HepG2 (cell line): Measurements from ENCODE around the gene STYXL2. TPM values are rescaled to one million over a fixed set of nuclear protein-coding genes. Genes with fewer than 3 reads are reported as not detected.

Source experiments
- ATAC-seq: fragments of 200-7000 bp; cut with Tn5 transposase; 3 replicates; pipeline ENCODE4 v1.9.1; 2020; ENCODE audit warnings: mild to moderate bottlenecking, moderate library complexity
- BruUV-seq: library from RNA; stranded (reverse); fragments of 400-500 nt; replicated peaks from 2 replicates; lab custom pipeline; 2021; lab: Mats Ljungman, UMichigan
- CTCF ChIA-PET: fragments of 300-600 bp; formaldehyde crosslinking; extraction: SDS; loops from one replicate; lab custom pipeline; 2021; ENCODE audit warnings: low total read pairs, inconsistent platforms, low intra/inter-chr PET ratio; lab: Yijun Ruan, JAX
- POLR2A ChIA-PET: fragments of 350-600 bp; sonication (Branson Sonifier 250); formaldehyde crosslinking; loops from one replicate; lab custom pipeline; 2020; ENCODE audit warnings: antibody characterized with exemption, inconsistent platforms; lab: Yijun Ruan, JAX
- DNase-seq: peaks from one replicate; pipeline ENCODE4 v3.0.0-alpha.2; 2015; ENCODE audit warnings: low spot score
- FAIRE-seq: peaks from 3 replicates; lab custom pipeline; 2011; peaks lifted over from hg19 to GRCh38; lab: Jason Lieb, UNC
- H2AFZ ChIP-seq: one replicate; pipeline ENCODE4 v1.6.1; 2011; ENCODE audit warnings: low read length, inconsistent platforms
- H3K27ac ChIP-seq: fragments of 300-600 bp; 3 replicates; pipeline ENCODE4 v1.8.0; 2011; ENCODE audit warnings: mixed run types, mild to moderate bottlenecking, mixed read lengths, low read length, inconsistent platforms; ENCODE audit not compliant: insufficient read depth; ENCODE audit errors: extremely low read length
- H3K27me3 ChIP-seq, 2 experiments: fragments of 200-600 bp in 1 of 2; 2 replicates in 1 of 2; 3 replicates in 1 of 2; pipeline versions ENCODE4 v1.6.0 to v1.8.0; 2011; ENCODE audit warnings: low read length in 2 of 2, mild to moderate bottlenecking in 2 of 2, moderate library complexity in 2 of 2, inconsistent platforms in 1 of 2; ENCODE audit not compliant: insufficient read depth in 2 of 2, control insufficient read depth in 1 of 2
- H3K36me3 ChIP-seq, 2 experiments: fragments of 200-600 bp in 1 of 2; replicated peaks in 1 of 2; 2 replicates in 1 of 2; 3 replicates in 1 of 2; pipeline versions ENCODE4 v1.5.1 to v1.8.0; 2011; ENCODE audit warnings: low read length in 2 of 2, inconsistent platforms in 1 of 2; ENCODE audit not compliant: insufficient read depth in 2 of 2, control insufficient read depth in 1 of 2
- H3K4me1 ChIP-seq: 2 replicates; pipeline ENCODE4 v1.5.1; 2012; ENCODE audit warnings: low read length, inconsistent platforms; ENCODE audit not compliant: insufficient read depth
- H3K4me2 ChIP-seq: 2 replicates; pipeline ENCODE4 v1.6.0; 2011; ENCODE audit warnings: low read depth, low read length, inconsistent platforms
- H3K4me3 ChIP-seq, 3 experiments: fragments of 200-600 bp in 1 of 3; sonication (generic), shearing (Covaris generic) in 1 of 3; replicated peaks in 1 of 3; 2 replicates each; pipeline ENCODE4 v1.5.1; 2011 to 2016; ENCODE audit warnings: low read length in 3 of 3, inconsistent platforms in 2 of 3, low read depth in 2 of 3, mild to moderate bottlenecking in 2 of 3, control low read depth in 1 of 3, mixed read lengths in 1 of 3; ENCODE audit not compliant: insufficient read depth in 1 of 3
- H3K79me2 ChIP-seq: one replicate; pipeline ENCODE4 v1.6.1; 2011; ENCODE audit warnings: low read length, inconsistent platforms; ENCODE audit not compliant: insufficient read depth
- H3K9ac ChIP-seq: 2 replicates; pipeline ENCODE4 v1.6.0; 2011; ENCODE audit warnings: mild to moderate bottlenecking, low read depth, low read length, inconsistent platforms; ENCODE audit not compliant: insufficient read depth
- H3K9me3 ChIP-seq: 2 replicates; pipeline ENCODE4 v1.5.1; 2012; ENCODE audit warnings: mild to moderate bottlenecking, low read length
- H4K20me1 ChIP-seq: 2 replicates; pipeline ENCODE4 v1.6.0; 2011; ENCODE audit warnings: inconsistent platforms, mild to moderate bottlenecking, low read length, moderate library complexity; ENCODE audit not compliant: insufficient read depth
- CREB1 ChIP-seq, 2 experiments: fragments of 450-650 bp in 1 of 2; IDR thresholded peaks; 2 replicates each; pipeline ENCODE4 v1.6.1; 2016 to 2017; ENCODE audit warnings: control low read depth in 1 of 2, mild to moderate bottlenecking in 1 of 2, missing compliant biosample characterization in 1 of 2, missing genetic modification characterization in 1 of 2
- NR3C1 ChIP-seq: sonication (generic); formaldehyde crosslinking; IDR thresholded peaks from 2 replicates; pipeline ENCODE4 v1.4.0; 2020; ENCODE audit warnings: missing genetic modification reagents
- SNAI1 ChIP-seq: sonication (generic); formaldehyde crosslinking; IDR thresholded peaks from 2 replicates; pipeline ENCODE4 v1.5.0; 2020; ENCODE audit warnings: mild to moderate bottlenecking, missing genetic modification reagents, borderline replicate concordance
- WIZ ChIP-seq: sonication (generic); formaldehyde crosslinking; IDR thresholded peaks from 2 replicates; pipeline ENCODE4 v1.5.1; 2020; ENCODE audit warnings: mild to moderate bottlenecking, missing genetic modification reagents
- ZNF263 ChIP-seq: sonication (generic); formaldehyde crosslinking; IDR thresholded peaks from 2 replicates; pipeline ENCODE4 v1.4.0; 2020; ENCODE audit warnings: missing genetic modification reagents
- ZNF589 ChIP-seq: sonication (generic); formaldehyde crosslinking; conservative IDR thresholded peaks from 2 replicates; pipeline ENCODE4 v1.8.0; 2022; ENCODE audit warnings: mild to moderate bottlenecking, moderate library complexity, missing genetic modification reagents
- WGBS: methylation state at CpG from one replicate; pipeline ENCODE4 v1.1.6; 2017; ENCODE audit warnings: low lambda C conversion rate; 5-methylcytosine and 5-hydroxymethylcytosine counted together
- in situ Hi-C: cut with HindIII; loops from 2 replicates; pipeline ENCODE4 v1.10.0; 2017; ENCODE audit warnings: low pct_unique_long_range_greater_than_20kb; ENCODE audit not compliant: extremely low pct_ligation_motif_present
- intact Hi-C: fragments of 100-400 bp; cut with micrococcal nuclease; formaldehyde crosslinking; loops from one replicate; pipeline ENCODE4 v1.10.0; 2022; ENCODE audit not compliant: unreplicated experiment
- polyA plus RNA-seq, 8 experiments: library from polyadenylated mRNA; depleted of rRNA in 3 of 8; stranded (reverse) in 7 of 8; unstranded in 1 of 8; fragments of >200 nt; fragmentation: Illumina TruSeq in 4 of 8; extraction: Trizol in 4 of 8; gene quantifications; 2 replicates each; pipeline versions ENCODE4 v1.2.1 to v1.2.3, GENCODE V29; 2011 to 2016; ENCODE audit warnings: low read depth in 4 of 8, missing spikeins in 1 of 8, mixed read lengths in 1 of 8; ENCODE audit not compliant: insufficient read depth in 1 of 8
- total RNA-seq, 5 experiments: library from RNA; depleted of rRNA; stranded (reverse); fragments of >200 nt; fragmentation: Illumina TruSeq; extraction: Trizol; gene quantifications; 2 replicates each; pipeline ENCODE4 v1.2.3, GENCODE V29; 2016; ENCODE audit warnings: low read depth in 1 of 5
- TF ChIP-seq, protein P1 (sequence below): sonication (generic); formaldehyde crosslinking; IDR thresholded peaks from 2 replicates; pipeline ENCODE4 v1.4.0; 2020; ENCODE audit warnings: low read depth, mild to moderate bottlenecking, missing genetic modification reagents
- TF ChIP-seq, protein P2 (sequence below): sonication (generic); formaldehyde crosslinking; IDR thresholded peaks from 2 replicates; pipeline ENCODE4 v1.4.0; 2020; ENCODE audit warnings: missing genetic modification reagents, borderline replicate concordance
- TF ChIP-seq, protein P3 (sequence below): sonication (generic); formaldehyde crosslinking; IDR thresholded peaks from 2 replicates; pipeline ENCODE4 v1.4.0; 2020; ENCODE audit warnings: missing genetic modification reagents, mild to moderate bottlenecking, borderline replicate concordance
- TF ChIP-seq, protein P4 (sequence below): sonication (generic); formaldehyde crosslinking; conservative IDR thresholded peaks from 2 replicates; pipeline ENCODE4 v1.8.0; 2022; ENCODE audit warnings: mild to moderate bottlenecking, moderate library complexity, missing genetic modification reagents
- TF ChIP-seq, protein P5 (sequence below): sonication (generic); formaldehyde crosslinking; conservative IDR thresholded peaks from 2 replicates; pipeline ENCODE4 v1.4.0; 2020; ENCODE audit warnings: missing genetic modification reagents
- TF ChIP-seq, protein P6 (sequence below): sonication (generic); formaldehyde crosslinking; IDR thresholded peaks from 2 replicates; pipeline ENCODE4 v1.4.0; 2020; ENCODE audit warnings: missing genetic modification reagents

STYXL2 gene
- total and polyA plus RNA-seq, 2 of the 13 experiments (the other 11 are each of a cell fraction or from before 2014, with no cell fraction given) = not detected

DNA sequence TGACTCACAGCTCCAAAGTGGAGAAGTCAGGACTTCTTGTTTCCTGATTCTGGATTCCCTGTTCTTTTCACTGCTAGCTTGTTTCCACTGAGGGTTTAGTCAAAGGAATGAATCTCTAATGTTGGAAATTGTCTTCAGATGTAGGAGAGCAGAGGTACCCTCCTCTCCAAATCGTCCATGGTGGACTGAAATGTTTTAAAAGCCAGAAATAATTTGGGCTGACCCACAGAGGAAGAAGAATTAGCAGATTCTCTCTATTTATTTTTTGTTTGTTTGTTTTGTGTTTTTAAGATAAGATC lies 34.1 kb upstream of the STYXL2 start:
- Histone ChIP-seq H3K27ac (no peak overlapping the region), H3K36me3 (no peaks in the 10 kb centered on the region), H3K9me3 (no peaks in the 10 kb centered on the region), H3K4me3 (no peak overlapping the region), H3K9ac (no peak overlapping the region), H2AFZ (no peak overlapping the region), H4K20me1 (no peaks in the 10 kb centered on the region), H3K4me1 (0 out of 2 replicates have a peak, but pooled peaks cover 12% of the 10 kb centered on the region), H3K4me2 (no peak overlapping the region), H3K79me2 (no peaks in the 10 kb centered on the region), H3K27me3 (peaks cover 2 to 15% of the 10 kb centered on the region in 2 experiments; a peak in 2 of 5 replicates)
- intact Hi-C loops = loop anchor here (1.0 to 5.0 kb wide), 2 partner anchors 149 to 272 kb away; no protein-coding TSS in a partner anchor
- CTCF ChIA-PET = interaction anchor here (5.6 kb wide), 1 partner anchor 149 kb away, joined by 75 read pairs; no protein-coding TSS in a partner anchor
- POLR2A ChIA-PET = no interaction called here
- FAIRE-seq (no peak), ATAC-seq (no peak), DNase-seq (no peak)
- 4% methylated on average over 1 of the region's 1 CpG for WGBS
- BruUV-seq = no TSS peak
- in situ Hi-C loops = loop anchor here (5.0 to 10.0 kb wide), 3 partner anchors 145 to 475 kb away; no protein-coding TSS in a partner anchor
- TF ChIP-seq, protein P1, sequence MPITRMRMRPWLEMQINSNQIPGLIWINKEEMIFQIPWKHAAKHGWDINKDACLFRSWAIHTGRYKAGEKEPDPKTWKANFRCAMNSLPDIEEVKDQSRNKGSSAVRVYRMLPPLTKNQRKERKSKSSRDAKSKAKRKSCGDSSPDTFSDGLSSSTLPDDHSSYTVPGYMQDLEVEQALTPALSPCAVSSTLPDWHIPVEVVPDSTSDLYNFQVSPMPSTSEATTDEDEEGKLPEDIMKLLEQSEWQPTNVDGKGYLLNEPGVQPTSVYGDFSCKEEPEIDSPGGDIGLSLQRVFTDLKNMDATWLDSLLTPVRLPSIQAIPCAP (CRISPR knock-in tag) = no peak
- TF ChIP-seq, protein P2, sequence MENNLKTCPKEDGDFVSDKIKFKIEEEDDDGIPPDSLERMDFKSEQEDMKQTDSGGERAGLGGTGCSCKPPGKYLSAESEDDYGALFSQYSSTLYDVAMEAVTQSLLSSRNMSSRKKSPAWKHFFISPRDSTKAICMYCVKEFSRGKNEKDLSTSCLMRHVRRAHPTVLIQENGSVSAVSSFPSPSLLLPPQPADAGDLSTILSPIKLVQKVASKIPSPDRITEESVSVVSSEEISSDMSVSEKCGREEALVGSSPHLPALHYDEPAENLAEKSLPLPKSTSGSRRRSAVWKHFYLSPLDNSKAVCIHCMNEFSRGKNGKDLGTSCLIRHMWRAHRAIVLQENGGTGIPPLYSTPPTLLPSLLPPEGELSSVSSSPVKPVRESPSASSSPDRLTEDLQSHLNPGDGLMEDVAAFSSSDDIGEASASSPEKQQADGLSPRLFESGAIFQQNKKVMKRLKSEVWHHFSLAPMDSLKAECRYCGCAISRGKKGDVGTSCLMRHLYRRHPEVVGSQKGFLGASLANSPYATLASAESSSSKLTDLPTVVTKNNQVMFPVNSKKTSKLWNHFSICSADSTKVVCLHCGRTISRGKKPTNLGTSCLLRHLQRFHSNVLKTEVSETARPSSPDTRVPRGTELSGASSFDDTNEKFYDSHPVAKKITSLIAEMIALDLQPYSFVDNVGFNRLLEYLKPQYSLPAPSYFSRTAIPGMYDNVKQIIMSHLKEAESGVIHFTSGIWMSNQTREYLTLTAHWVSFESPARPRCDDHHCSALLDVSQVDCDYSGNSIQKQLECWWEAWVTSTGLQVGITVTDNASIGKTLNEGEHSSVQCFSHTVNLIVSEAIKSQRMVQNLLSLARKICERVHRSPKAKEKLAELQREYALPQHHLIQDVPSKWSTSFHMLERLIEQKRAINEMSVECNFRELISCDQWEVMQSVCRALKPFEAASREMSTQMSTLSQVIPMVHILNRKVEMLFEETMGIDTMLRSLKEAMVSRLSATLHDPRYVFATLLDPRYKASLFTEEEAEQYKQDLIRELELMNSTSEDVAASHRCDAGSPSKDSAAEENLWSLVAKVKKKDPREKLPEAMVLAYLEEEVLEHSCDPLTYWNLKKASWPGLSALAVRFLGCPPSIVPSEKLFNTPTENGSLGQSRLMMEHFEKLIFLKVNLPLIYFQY = no peak
- TF ChIP-seq, protein P3, sequence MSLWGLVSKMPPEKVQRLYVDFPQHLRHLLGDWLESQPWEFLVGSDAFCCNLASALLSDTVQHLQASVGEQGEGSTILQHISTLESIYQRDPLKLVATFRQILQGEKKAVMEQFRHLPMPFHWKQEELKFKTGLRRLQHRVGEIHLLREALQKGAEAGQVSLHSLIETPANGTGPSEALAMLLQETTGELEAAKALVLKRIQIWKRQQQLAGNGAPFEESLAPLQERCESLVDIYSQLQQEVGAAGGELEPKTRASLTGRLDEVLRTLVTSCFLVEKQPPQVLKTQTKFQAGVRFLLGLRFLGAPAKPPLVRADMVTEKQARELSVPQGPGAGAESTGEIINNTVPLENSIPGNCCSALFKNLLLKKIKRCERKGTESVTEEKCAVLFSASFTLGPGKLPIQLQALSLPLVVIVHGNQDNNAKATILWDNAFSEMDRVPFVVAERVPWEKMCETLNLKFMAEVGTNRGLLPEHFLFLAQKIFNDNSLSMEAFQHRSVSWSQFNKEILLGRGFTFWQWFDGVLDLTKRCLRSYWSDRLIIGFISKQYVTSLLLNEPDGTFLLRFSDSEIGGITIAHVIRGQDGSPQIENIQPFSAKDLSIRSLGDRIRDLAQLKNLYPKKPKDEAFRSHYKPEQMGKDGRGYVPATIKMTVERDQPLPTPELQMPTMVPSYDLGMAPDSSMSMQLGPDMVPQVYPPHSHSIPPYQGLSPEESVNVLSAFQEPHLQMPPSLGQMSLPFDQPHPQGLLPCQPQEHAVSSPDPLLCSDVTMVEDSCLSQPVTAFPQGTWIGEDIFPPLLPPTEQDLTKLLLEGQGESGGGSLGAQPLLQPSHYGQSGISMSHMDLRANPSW = no peak
- no peak for TF ChIP-seq SNAI1 (CRISPR knock-in tag)
- TF ChIP-seq ZNF263 (CRISPR knock-in tag) = no peak
- TF ChIP-seq, protein P4, sequence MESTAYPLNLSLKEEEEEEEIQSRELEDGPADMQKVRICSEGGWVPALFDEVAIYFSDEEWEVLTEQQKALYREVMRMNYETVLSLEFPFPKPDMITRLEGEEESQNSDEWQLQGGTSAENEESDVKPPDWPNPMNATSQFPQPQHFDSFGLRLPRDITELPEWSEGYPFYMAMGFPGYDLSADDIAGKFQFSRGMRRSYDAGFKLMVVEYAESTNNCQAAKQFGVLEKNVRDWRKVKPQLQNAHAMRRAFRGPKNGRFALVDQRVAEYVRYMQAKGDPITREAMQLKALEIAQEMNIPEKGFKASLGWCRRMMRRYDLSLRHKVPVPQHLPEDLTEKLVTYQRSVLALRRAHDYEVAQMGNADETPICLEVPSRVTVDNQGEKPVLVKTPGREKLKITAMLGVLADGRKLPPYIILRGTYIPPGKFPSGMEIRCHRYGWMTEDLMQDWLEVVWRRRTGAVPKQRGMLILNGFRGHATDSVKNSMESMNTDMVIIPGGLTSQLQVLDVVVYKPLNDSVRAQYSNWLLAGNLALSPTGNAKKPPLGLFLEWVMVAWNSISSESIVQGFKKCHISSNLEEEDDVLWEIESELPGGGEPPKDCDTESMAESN (CRISPR knock-in tag) = no peak
- no peak for TF ChIP-seq WIZ (CRISPR knock-in tag)
- TF ChIP-seq, protein P5, sequence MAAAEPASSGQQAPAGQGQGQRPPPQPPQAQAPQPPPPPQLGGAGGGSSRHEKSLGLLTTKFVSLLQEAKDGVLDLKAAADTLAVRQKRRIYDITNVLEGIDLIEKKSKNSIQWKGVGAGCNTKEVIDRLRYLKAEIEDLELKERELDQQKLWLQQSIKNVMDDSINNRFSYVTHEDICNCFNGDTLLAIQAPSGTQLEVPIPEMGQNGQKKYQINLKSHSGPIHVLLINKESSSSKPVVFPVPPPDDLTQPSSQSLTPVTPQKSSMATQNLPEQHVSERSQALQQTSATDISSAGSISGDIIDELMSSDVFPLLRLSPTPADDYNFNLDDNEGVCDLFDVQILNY (CRISPR knock-in tag) = no peak
- TF ChIP-seq, protein P6, sequence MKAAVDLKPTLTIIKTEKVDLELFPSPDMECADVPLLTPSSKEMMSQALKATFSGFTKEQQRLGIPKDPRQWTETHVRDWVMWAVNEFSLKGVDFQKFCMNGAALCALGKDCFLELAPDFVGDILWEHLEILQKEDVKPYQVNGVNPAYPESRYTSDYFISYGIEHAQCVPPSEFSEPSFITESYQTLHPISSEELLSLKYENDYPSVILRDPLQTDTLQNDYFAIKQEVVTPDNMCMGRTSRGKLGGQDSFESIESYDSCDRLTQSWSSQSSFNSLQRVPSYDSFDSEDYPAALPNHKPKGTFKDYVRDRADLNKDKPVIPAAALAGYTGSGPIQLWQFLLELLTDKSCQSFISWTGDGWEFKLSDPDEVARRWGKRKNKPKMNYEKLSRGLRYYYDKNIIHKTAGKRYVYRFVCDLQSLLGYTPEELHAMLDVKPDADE (CRISPR knock-in tag) = no peak
- no peak for TF ChIP-seq ZNF589 (CRISPR knock-in tag)
- no peak for TF ChIP-seq CREB1 (IDR thresholded peaks at IDR 0.05)
- no peak for TF ChIP-seq CREB1 (CRISPR knock-in tag; IDR thresholded peaks at IDR 0.05)
- no peak for TF ChIP-seq NR3C1 (CRISPR knock-in tag)
